Kidney epithelial cell (primary cell): ENCODE measurements around the gene CUL4A. TPM values are rescaled to one million over a fixed set of nuclear protein-coding genes. Genes with fewer than 3 reads are reported as not detected.

ENCODE experiments used
- DNase-seq: peaks from one replicate; pipeline ENCODE4 v3.0.0-alpha.2; 2010; ENCODE audit warnings: low read depth
- H3K27me3 ChIP-seq: 2 replicates; pipeline ENCODE4 v1.6.0; 2011; ENCODE audit warnings: low read length; ENCODE audit not compliant: control insufficient read depth, insufficient read depth
- H3K36me3 ChIP-seq: 2 replicates; pipeline ENCODE4 v1.5.1; 2011; ENCODE audit warnings: low read length; ENCODE audit not compliant: control insufficient read depth, insufficient read depth
- H3K4me3 ChIP-seq: 2 replicates; pipeline ENCODE4 v1.5.1; 2011; ENCODE audit warnings: low read depth, mild to moderate bottlenecking, control low read depth, low read length
- total RNA-seq: library from RNA; depleted of rRNA; stranded (reverse); fragments of >200 nt; gene quantifications from 2 replicates; pipeline ENCODE4 v1.2.3, GENCODE V29; 2015
- TF ChIP-seq, protein P1 (sequence below): IDR thresholded peaks from 2 replicates; pipeline ENCODE4 v1.5.1; 2011; ENCODE audit warnings: mild to moderate bottlenecking, moderate library complexity, low read length, control low read depth, inconsistent platforms; ENCODE audit not compliant: insufficient read depth, poor library complexity, severe bottlenecking

CUL4A gene
- total RNA-seq, 1 donor from 2014 or later = 90.4 TPM

- no peak for DNase-seq
- TF ChIP-seq, protein P1, sequence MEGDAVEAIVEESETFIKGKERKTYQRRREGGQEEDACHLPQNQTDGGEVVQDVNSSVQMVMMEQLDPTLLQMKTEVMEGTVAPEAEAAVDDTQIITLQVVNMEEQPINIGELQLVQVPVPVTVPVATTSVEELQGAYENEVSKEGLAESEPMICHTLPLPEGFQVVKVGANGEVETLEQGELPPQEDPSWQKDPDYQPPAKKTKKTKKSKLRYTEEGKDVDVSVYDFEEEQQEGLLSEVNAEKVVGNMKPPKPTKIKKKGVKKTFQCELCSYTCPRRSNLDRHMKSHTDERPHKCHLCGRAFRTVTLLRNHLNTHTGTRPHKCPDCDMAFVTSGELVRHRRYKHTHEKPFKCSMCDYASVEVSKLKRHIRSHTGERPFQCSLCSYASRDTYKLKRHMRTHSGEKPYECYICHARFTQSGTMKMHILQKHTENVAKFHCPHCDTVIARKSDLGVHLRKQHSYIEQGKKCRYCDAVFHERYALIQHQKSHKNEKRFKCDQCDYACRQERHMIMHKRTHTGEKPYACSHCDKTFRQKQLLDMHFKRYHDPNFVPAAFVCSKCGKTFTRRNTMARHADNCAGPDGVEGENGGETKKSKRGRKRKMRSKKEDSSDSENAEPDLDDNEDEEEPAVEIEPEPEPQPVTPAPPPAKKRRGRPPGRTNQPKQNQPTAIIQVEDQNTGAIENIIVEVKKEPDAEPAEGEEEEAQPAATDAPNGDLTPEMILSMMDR = no peak
- Histone ChIP-seq H3K36me3 (no peaks in the 10 kb centered on the region), H3K4me3 (peak overlapping the region; percentile 93), H3K27me3 (no peaks in the 10 kb centered on the region)
Observed at GRCh38 chr13:113207890-113208420, 1.5 kb upstream of the CUL4A start.

- Histone ChIP-seq H3K27me3 (no peaks in the 10 kb centered on the region), H3K4me3 (peak within 1 kb of the TSS; percentile 93), H3K36me3 (no peaks in the 10 kb centered on the region)
- TF ChIP-seq, protein P1 = no peak
- peak; percentile 29 for DNase-seq
Observed at GRCh38 chr13:113208421-113209335, 735 bp upstream of the CUL4A start, which contains the start of gene PCID2. Gene PCID2 (minus strand): TSS chr13:113208669. CDS start chr13:113208634, 35 bp downstream.

DNA sequence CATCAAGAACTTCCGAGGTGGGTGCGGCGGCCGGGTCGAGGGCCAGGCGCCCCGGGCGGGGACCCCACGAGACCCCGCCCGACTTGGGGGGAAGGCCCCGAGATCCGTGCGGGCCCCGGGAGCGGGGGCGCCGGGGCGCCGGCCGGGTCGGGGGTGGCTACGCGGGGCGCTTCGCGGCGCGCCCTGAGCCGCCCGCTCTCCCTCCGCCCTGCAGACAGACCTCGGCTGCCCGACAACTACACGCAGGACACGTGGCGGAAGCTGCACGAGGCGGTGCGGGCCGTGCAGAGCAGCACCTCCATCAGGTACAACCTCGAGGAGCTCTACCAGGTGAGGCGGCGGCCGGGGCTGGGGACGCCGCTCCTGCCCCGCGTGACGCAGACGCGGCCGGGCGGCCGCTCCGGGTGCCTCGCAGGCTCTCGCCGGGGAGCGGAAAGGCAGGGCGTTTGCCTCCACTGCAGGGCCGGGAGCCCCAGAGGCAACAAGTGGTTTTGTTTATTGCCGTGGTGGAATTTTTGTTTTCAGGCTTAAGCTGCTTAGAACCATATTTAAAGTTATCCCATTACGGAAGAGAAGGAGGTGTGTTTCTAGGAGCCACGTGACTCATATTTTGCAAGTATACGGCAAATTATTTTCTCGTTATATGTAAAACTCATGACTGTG lies 477 bp downstream of the CUL4A start:
- TF ChIP-seq, protein P1 = no peak
- H3K36me3 ChIP-seq = no peaks in the 10 kb centered on the region
- peak overlapping the region; percentile 75 for H3K4me3 ChIP-seq
- DNase-seq = no peak
- no peaks in the 10 kb centered on the region for H3K27me3 ChIP-seq

- DNase-seq = no peak
- TF ChIP-seq, protein P1 = no peak
- Histone ChIP-seq H3K4me3 (no peak overlapping the region), H3K27me3 (no peaks in the 10 kb centered on the region), H3K36me3 (no peaks in the 10 kb centered on the region)
Observed at GRCh38 chr13:113210833-113211232, 1.4 kb downstream of the CUL4A start.

- TF ChIP-seq, protein P1 = peak; percentile 13
- no peaks in the 10 kb centered on the region for H3K27me3 ChIP-seq
- no peaks in the 10 kb centered on the region for H3K36me3 ChIP-seq
- no peak overlapping the region for H3K4me3 ChIP-seq
- no peak for DNase-seq
Observed at GRCh38 chr13:113211774-113212173, 2.4 kb downstream of the CUL4A start.
